Spleen (tissue), 11 donors: ENCODE results near the gene DDAH1. TPM values are rescaled to one million over a fixed set of nuclear protein-coding genes. Genes with fewer than 3 reads are reported as not detected.

Source experiments
- DNase-seq: peaks from one replicate; pipeline ENCODE4 v3.0.0-alpha.2; 2020
- H3K27ac ChIP-seq, 8 donors: fragments of 200-600 bp; sonication (generic) in 7 of 8; 1 replicate in 4 of 8; 2 replicates in 4 of 8; pipeline versions ENCODE4 v1.5.0 to v1.8.0; 2016 to 2021; ENCODE audit warnings: inconsistent platforms in 4 of 8, mild to moderate bottlenecking in 4 of 8, moderate library complexity in 1 of 8
- H3K27me3 ChIP-seq, 7 donors: fragments of 200-600 bp; sonication (generic) in 6 of 7; replicated peaks in 1 of 7; 1 replicate in 4 of 7; 2 replicates in 3 of 7; pipeline versions ENCODE4 v1.5.0 to v1.8.0; 2016 to 2021; ENCODE audit warnings: inconsistent platforms in 3 of 7, mild to moderate bottlenecking in 1 of 7
- H3K36me3 ChIP-seq, 6 donors: fragments of 200-600 bp; sonication (generic) in 5 of 6; 1 replicate in 4 of 6; 2 replicates in 2 of 6; pipeline versions ENCODE4 v1.5.0 to v1.8.0; 2016 to 2021; ENCODE audit warnings: inconsistent platforms in 2 of 6
- H3K4me1 ChIP-seq, 6 donors: fragments of 200-600 bp; sonication (generic) in 5 of 6; 1 replicate in 3 of 6; 2 replicates in 3 of 6; pipeline versions ENCODE4 v1.5.0 to v1.8.0; 2016 to 2021; ENCODE audit warnings: inconsistent platforms in 3 of 6
- H3K4me3 ChIP-seq, 8 donors: fragments of 200-600 bp; sonication (generic) in 7 of 8; 1 replicate in 4 of 8; 2 replicates in 4 of 8; pipeline versions ENCODE4 v1.5.0 to v1.8.0; 2016 to 2021; ENCODE audit warnings: inconsistent platforms in 4 of 8, mild to moderate bottlenecking in 4 of 8, moderate library complexity in 2 of 8
- H3K9me3 ChIP-seq, 8 donors: fragments of 200-600 bp; sonication (generic) in 7 of 8; 1 replicate in 4 of 8; 2 replicates in 4 of 8; pipeline versions ENCODE4 v1.5.0 to v1.8.0; 2016 to 2021; ENCODE audit warnings: inconsistent platforms in 4 of 8
- CTCF ChIP-seq, 11 experiments: fragments of 200-600 bp in 7 of 11; fragments of 450-650 bp in 4 of 11; sonication (generic) in 4 of 11; IDR thresholded peaks in 8 of 11; conservative IDR thresholded peaks in 3 of 11; 1 replicate in 7 of 11; 2 replicates in 4 of 11; pipeline versions ENCODE4 v1.4.0 to v1.8.0; 2016 to 2021; ENCODE audit warnings: antibody characterized with exemption in 11 of 11, inconsistent platforms in 4 of 11, mild to moderate bottlenecking in 1 of 11
- POLR2A ChIP-seq, 3 donors: fragments of 450-650 bp; IDR thresholded peaks; one replicate each; pipeline ENCODE4 v1.5.1; 2017; ENCODE audit warnings: antibody characterized with exemption in 3 of 3, mild to moderate bottlenecking in 1 of 3
- POLR2AphosphoS5 ChIP-seq, 3 donors: sonication (generic); formaldehyde crosslinking; IDR thresholded peaks; one replicate each; pipeline ENCODE4 v1.5.1; 2017; ENCODE audit warnings: antibody characterized with exemption in 3 of 3
- WGBS, 5 donors: extraction: QIAGEN DNeasy Blood & Tissue Kit in 3 of 5; methylation state at CpG; one replicate each; pipeline versions ENCODE4 v1.1.5 to v1.1.7; 2013 to 2018; 5-methylcytosine and 5-hydroxymethylcytosine counted together
- intact Hi-C: fragments of 100-400 bp; cut with DNase I; formaldehyde crosslinking; loops from one replicate; pipeline ENCODE4 v1.15.0; 2023; ENCODE audit warnings: low total_unique reads
- polyA plus RNA-seq, 3 donors: library from polyadenylated mRNA; stranded (reverse); fragments of 200-250 nt; gene quantifications; one replicate each; pipeline ENCODE4 v1.2.1, GENCODE V29; 2013
- total RNA-seq, 7 donors: library from RNA; depleted of rRNA in 3 of 7; stranded (reverse); fragments of >200 nt in 3 of 7; fragmentation: NEBNext Ultra II Directional in 4 of 7; extraction: Animal tissue kit (Norgen Biotek cat#: 25700) in 4 of 7; gene quantifications; one replicate each; pipeline versions ENCODE4 v1.1.0 to v1.2.1, GENCODE V29; 2016 to 2021
- donor health status: healthy with polysubstance abuse.
- donor health status: DM: no; HTN: no; CAD: no; lungs with moderate emphysema.
- donor health status: DM: no; HTN: no; CAD: no.
- donor health status: Bipolar disorder and iron deficiency.
- donor health status: healthy.
- donor health status: DM: no; HTN: no; CAD: no.
- donor health status: DM: yes; HTN: yes; CAD: no.

Gene DDAH1
- total and polyA plus RNA-seq, 10 donors: 1.8 to 19.8 (median 13.7) TPM

GRCh38 chr1:85485516-85485915, 20.6 kb upstream of the DDAH1 start:
- Histone ChIP-seq H3K27ac (no peak overlapping the region), H3K36me3 (no peaks in the 10 kb centered on the region), H3K9me3 (no peaks in the 10 kb centered on the region), H3K4me1 (no peaks in the 10 kb centered on the region), H3K4me3 (no peak overlapping the region), H3K27me3 (no peaks in the 10 kb centered on the region)
- WGBS, 5 donors: 85 to 93% (median 90%) methylated on average over 3 of the region's 3 CpGs
- TF ChIP-seq POLR2A (IDR thresholded peaks at IDR 0.05) (no peak), CTCF (IDR thresholded peaks at IDR 0.05 in 8 of 11, conservative IDR thresholded peaks at IDR 0.05 in 3 of 11) (no peak), POLR2AphosphoS5 (IDR thresholded peaks at IDR 0.05) (no peak)
- intact Hi-C loops: no loop called here
- no peak for DNase-seq

- no peak overlapping the region for H3K27ac ChIP-seq
- no peak overlapping the region for H3K4me3 ChIP-seq
- intact Hi-C loops: no loop called here
- WGBS, 5 donors: 92 to 100% (median 92%) methylated on average over 1 of the region's 1 CpG
- DNase-seq: no peak
- no peaks in the 10 kb centered on the region for H3K9me3 ChIP-seq
- H3K36me3 ChIP-seq: no peaks in the 10 kb centered on the region
- no peaks in the 10 kb centered on the region for H3K4me1 ChIP-seq
- H3K27me3 ChIP-seq: no peaks in the 10 kb centered on the region
- TF ChIP-seq POLR2A (IDR thresholded peaks at IDR 0.05) (no peak), CTCF (IDR thresholded peaks at IDR 0.05 in 8 of 11, conservative IDR thresholded peaks at IDR 0.05 in 3 of 11) (no peak), POLR2AphosphoS5 (IDR thresholded peaks at IDR 0.05) (no peak)
Measured at GRCh38 chr1:85484716-85485115, 19.8 kb upstream of the DDAH1 start.

GRCh38 chr1:85484264-85484663, 19.3 kb upstream of the DDAH1 start:
- Histone ChIP-seq H3K36me3 (no peaks in the 10 kb centered on the region), H3K27ac (no peak overlapping the region), H3K9me3 (no peaks in the 10 kb centered on the region), H3K27me3 (no peaks in the 10 kb centered on the region), H3K4me3 (no peak overlapping the region), H3K4me1 (no peaks in the 10 kb centered on the region)
- intact Hi-C loops: no loop called here
- WGBS, 5 donors: 75 to 92% (median 80%) methylated on average over 2 of the region's 2 CpGs
- no peak for DNase-seq
- TF ChIP-seq POLR2A (IDR thresholded peaks at IDR 0.05) (no peak), CTCF (IDR thresholded peaks at IDR 0.05 in 8 of 11, conservative IDR thresholded peaks at IDR 0.05 in 3 of 11) (no peak), POLR2AphosphoS5 (IDR thresholded peaks at IDR 0.05) (no peak)

- Histone ChIP-seq H3K4me1 (no peaks in the 10 kb centered on the region), H3K9me3 (no peaks in the 10 kb centered on the region), H3K36me3 (no peaks in the 10 kb centered on the region), H3K4me3 (no peak overlapping the region), H3K27ac (no peak overlapping the region), H3K27me3 (no peaks in the 10 kb centered on the region)
- intact Hi-C loops: no loop called here
- 81 to 95% (median 92%) methylated on average over 3 of the region's 3 CpGs for WGBS, 5 donors
- no peak for DNase-seq
- TF ChIP-seq POLR2A (IDR thresholded peaks at IDR 0.05) (no peak), POLR2AphosphoS5 (IDR thresholded peaks at IDR 0.05) (no peak), CTCF (IDR thresholded peaks at IDR 0.05 in 8 of 11, conservative IDR thresholded peaks at IDR 0.05 in 3 of 11) (no peak)
Measured at GRCh38 chr1:85481688-85482087, 16.7 kb upstream of the DDAH1 start.
